OCI-LY1 (cell line): ENCODE data around the gene AGBL1.

Experiments
- H2AFZ ChIP-seq: fragments of 200-600 bp; sonication (generic), shearing (Covaris generic); 2 replicates; pipeline ENCODE4 v1.6.0; 2014; ENCODE audit warnings: antibody characterized with exemption, mild to moderate bottlenecking, low read length
- H3F3A ChIP-seq: fragments of 200-600 bp; sonication (generic), shearing (Covaris generic); 2 replicates; pipeline ENCODE4 v1.6.0; 2014; ENCODE audit warnings: mild to moderate bottlenecking, antibody characterized with exemption, low read length, moderate library complexity; ENCODE audit not compliant: insufficient read depth
- H3K27ac ChIP-seq: fragments of 200-600 bp; sonication (generic); 2 replicates; pipeline ENCODE4 v1.5.1; 2014; ENCODE audit warnings: low read length, mixed run types, mild to moderate bottlenecking, low read depth; ENCODE audit not compliant: poor library complexity, severe bottlenecking
- H3K27me3 ChIP-seq: fragments of 200-600 bp; sonication (generic); 2 replicates; pipeline ENCODE4 v1.6.0; 2014; ENCODE audit warnings: antibody characterized with exemption, mild to moderate bottlenecking, low read length, moderate library complexity; ENCODE audit not compliant: insufficient read depth
- H3K36me3 ChIP-seq: fragments of 200-600 bp; sonication (generic); 2 replicates; pipeline ENCODE4 v1.6.1; 2014; ENCODE audit warnings: mild to moderate bottlenecking, antibody characterized with exemption, low read length, moderate library complexity, mixed read lengths; ENCODE audit not compliant: insufficient read depth
- H3K4me1 ChIP-seq: fragments of 200-600 bp; sonication (generic); 2 replicates; pipeline ENCODE4 v1.5.1; 2014; ENCODE audit warnings: mild to moderate bottlenecking, low read length, moderate library complexity; ENCODE audit not compliant: insufficient read depth, severe bottlenecking
- H3K4me2 ChIP-seq: fragments of 200-600 bp; sonication (generic), shearing (Covaris generic); 2 replicates; pipeline ENCODE4 v1.6.1; 2014; ENCODE audit warnings: low read length
- H3K4me3 ChIP-seq: fragments of 200-600 bp; sonication (generic); 2 replicates; pipeline ENCODE4 v1.5.1; 2014; ENCODE audit warnings: low read length, low read depth, mild to moderate bottlenecking, mixed read lengths; ENCODE audit not compliant: poor library complexity, severe bottlenecking
- H3K79me2 ChIP-seq: fragments of 200-600 bp; shearing (Covaris generic); 2 replicates; pipeline ENCODE4 v1.6.1; 2016; ENCODE audit warnings: mixed run types, low read length, mixed read lengths; ENCODE audit not compliant: insufficient read depth
- H3K9ac ChIP-seq: fragments of 200-600 bp; sonication (generic), shearing (Covaris generic); 2 replicates; pipeline ENCODE4 v1.6.1; 2014; ENCODE audit warnings: mild to moderate bottlenecking, low read length, mixed read lengths
- H3K9me2 ChIP-seq: fragments of 200-600 bp; sonication (generic), shearing (Covaris generic); 2 replicates; pipeline ENCODE4 v1.6.1; 2014; ENCODE audit warnings: low read depth, mild to moderate bottlenecking, low read length, mixed read lengths
- H3K9me3 ChIP-seq: fragments of 200-600 bp; shearing (Covaris generic); 2 replicates; pipeline ENCODE4 v1.6.1; 2014; ENCODE audit warnings: low read length, mixed read lengths
- H4K20me1 ChIP-seq: fragments of 200-600 bp; sonication (generic), shearing (Covaris generic); 2 replicates; pipeline ENCODE4 v1.6.0; 2016; ENCODE audit warnings: mild to moderate bottlenecking, low read length; ENCODE audit not compliant: insufficient read depth
- CTCF ChIP-seq: fragments of 200-600 bp; sonication (generic), shearing (Covaris generic); IDR thresholded peaks from 2 replicates; pipeline ENCODE4 v1.5.1; 2017; ENCODE audit warnings: mild to moderate bottlenecking, antibody characterized with exemption, low read length, moderate library complexity, mixed read lengths
- EZH2 ChIP-seq: fragments of 200-600 bp; sonication (generic), shearing (Covaris generic); IDR thresholded peaks from 2 replicates; pipeline ENCODE4 v1.8.0; 2017; ENCODE audit warnings: borderline replicate concordance, mixed run types, mild to moderate bottlenecking, antibody characterized with exemption, low read length, moderate library complexity, mixed read lengths

Gene AGBL1

GRCh38 chr15:86906376-86906775, 826.7 kb downstream of the AGBL1 start:
- no peaks in the 10 kb centered on the region for H3K27me3 ChIP-seq
- no peaks in the 10 kb centered on the region for H3K36me3 ChIP-seq

DNA sequence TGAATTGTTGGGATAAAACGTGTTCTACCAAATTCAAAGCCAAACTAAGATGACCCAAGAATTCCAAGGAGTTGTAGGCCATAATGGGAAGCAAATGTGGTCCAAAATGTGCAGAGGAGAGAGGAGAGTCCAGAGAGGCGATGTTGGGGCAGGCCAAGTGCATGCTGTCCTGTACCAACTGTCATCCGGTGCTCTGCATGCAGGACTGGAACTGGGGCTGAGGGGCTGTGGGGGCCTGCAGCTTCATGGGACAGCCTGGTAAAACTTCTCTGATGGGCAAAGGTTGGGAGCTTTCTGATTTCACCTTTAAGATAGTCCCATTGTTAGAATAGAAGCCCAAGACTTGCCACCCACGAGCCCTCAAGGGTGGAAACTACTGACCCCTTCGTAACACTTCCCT, 831.4 kb downstream of the AGBL1 start:
- Histone ChIP-seq H3K4me1 (no peaks in the 10 kb centered on the region), H3K4me3 (no peak overlapping the region), H3K79me2 (no peaks in the 10 kb centered on the region), H2AFZ (no peak overlapping the region), H4K20me1 (no peaks in the 10 kb centered on the region), H3K9me3 (no peaks in the 10 kb centered on the region), H3F3A (no peaks in the 10 kb centered on the region), H3K36me3 (no peaks in the 10 kb centered on the region), H3K9ac (no peak overlapping the region), H3K4me2 (no peak overlapping the region), H3K27ac (no peak overlapping the region), H3K9me2 (no peaks in the 10 kb centered on the region), H3K27me3 (no peaks in the 10 kb centered on the region)
- TF ChIP-seq CTCF (no peak), EZH2 (no peak)

More at GRCh38 chr15:86906376-86906775, 826.7 kb downstream of the AGBL1 start:
- Histone ChIP-seq H3K4me3 (no peak overlapping the region), H3K79me2 (no peaks in the 10 kb centered on the region), H3K9ac (no peak overlapping the region), H3K9me2 (no peaks in the 10 kb centered on the region), H4K20me1 (no peaks in the 10 kb centered on the region), H3F3A (no peaks in the 10 kb centered on the region), H2AFZ (no peak overlapping the region), H3K4me2 (no peak overlapping the region), H3K27ac (no peak overlapping the region), H3K4me1 (no peaks in the 10 kb centered on the region), H3K9me3 (no peaks in the 10 kb centered on the region)
- TF ChIP-seq EZH2: no peak
- no peak for TF ChIP-seq CTCF

GRCh38 chr15:86912661-86913060, 833.0 kb downstream of the AGBL1 start:
- Histone ChIP-seq H3K27me3 (no peaks in the 10 kb centered on the region), H3K4me2 (no peak overlapping the region), H3K4me1 (no peaks in the 10 kb centered on the region), H2AFZ (no peak overlapping the region), H3K9me3 (no peaks in the 10 kb centered on the region), H4K20me1 (no peaks in the 10 kb centered on the region), H3K4me3 (no peak overlapping the region), H3F3A (no peaks in the 10 kb centered on the region), H3K36me3 (no peaks in the 10 kb centered on the region), H3K27ac (no peak overlapping the region), H3K79me2 (no peaks in the 10 kb centered on the region), H3K9ac (no peak overlapping the region), H3K9me2 (no peaks in the 10 kb centered on the region)
- TF ChIP-seq EZH2: no peak
- no peak for TF ChIP-seq CTCF
